PC-3 (cell line): Measurements from ENCODE around the gene COPZ1. TPM values are rescaled to one million over a fixed set of nuclear protein-coding genes. Genes with fewer than 3 reads are reported as not detected.

Experiments
- ATAC-seq: fragments of 200-7000 bp; cut with Tn5 transposase; 2 replicates; pipeline ENCODE4 v1.9.1; 2020; ENCODE audit warnings: mild to moderate bottlenecking, moderate library complexity
- BruUV-seq: library from RNA; stranded (reverse); fragments of 400-500 nt; replicated peaks from 2 replicates; lab custom pipeline; 2021; lab: Mats Ljungman, UMichigan
- CTCF ChIA-PET: fragments of 300-600 bp; sonication (Branson Sonifier 250); formaldehyde crosslinking; loops from one replicate; lab custom pipeline; 2022; ENCODE audit warnings: antibody characterized with exemption; lab: Charles Lee
- POLR2A ChIA-PET: fragments of 300-600 bp; sonication (Branson Sonifier 250); formaldehyde crosslinking; loops from one replicate; lab custom pipeline; 2022; ENCODE audit warnings: antibody characterized with exemption; ENCODE audit not compliant: unreplicated experiment; lab: Charles Lee
- DNase-seq: peaks from one replicate; pipeline ENCODE4 v3.0.0-alpha.2; 2015
- H2AFZ ChIP-seq: fragments of 300-600 bp; sonication (generic); 2 replicates; pipeline ENCODE4 v1.6.0; 2016; ENCODE audit warnings: antibody characterized with exemption, low read length
- H3F3A ChIP-seq: fragments of 300-600 bp; sonication (generic); one replicate; pipeline ENCODE4 v1.6.0; 2017; ENCODE audit warnings: antibody characterized with exemption, low read length, control low read depth, mild to moderate bottlenecking; ENCODE audit not compliant: unreplicated experiment
- H3K27ac ChIP-seq: fragments of 300-600 bp; sonication (generic); 2 replicates; pipeline ENCODE4 v1.5.1; 2016; ENCODE audit warnings: mild to moderate bottlenecking, low read length
- H3K27me3 ChIP-seq: fragments of 300-600 bp; sonication (generic); 2 replicates; pipeline ENCODE4 v1.6.1; 2016; ENCODE audit warnings: low read length, mixed read lengths
- H3K36me3 ChIP-seq: fragments of 300-600 bp; sonication (generic); 2 replicates; pipeline ENCODE4 v1.6.1; 2016; ENCODE audit warnings: low read depth, mixed run types, low read length, mixed read lengths
- H3K4me1 ChIP-seq: fragments of 300-600 bp; sonication (generic); 2 replicates; pipeline ENCODE4 v1.5.1; 2016; ENCODE audit warnings: low read length; ENCODE audit not compliant: insufficient read depth
- H3K4me2 ChIP-seq: fragments of 300-600 bp; sonication (generic); 2 replicates; pipeline ENCODE4 v1.6.0; 2016; ENCODE audit warnings: low read length
- H3K4me3 ChIP-seq: fragments of 300-600 bp; sonication (generic); 2 replicates; pipeline ENCODE4 v1.5.1; 2016; ENCODE audit warnings: mild to moderate bottlenecking, low read length, mixed read lengths
- H3K79me2 ChIP-seq: fragments of 300-600 bp; sonication (generic); 2 replicates; pipeline ENCODE4 v1.6.1; 2017; ENCODE audit warnings: low read length, mixed read lengths
- H3K9ac ChIP-seq: fragments of 300-600 bp; sonication (generic); 2 replicates; pipeline ENCODE4 v1.6.0; 2016; ENCODE audit warnings: mild to moderate bottlenecking, low read length
- H3K9me2 ChIP-seq: fragments of 300-600 bp; sonication (generic); replicated peaks from 2 replicates; pipeline ENCODE4 v1.6.1; 2016; ENCODE audit warnings: mixed run types, low read length, mixed read lengths
- H3K9me3 ChIP-seq: fragments of 300-600 bp; sonication (generic); 2 replicates; pipeline ENCODE4 v1.6.1; 2016; ENCODE audit warnings: low read length, mixed read lengths
- H4K20me1 ChIP-seq: fragments of 300-600 bp; sonication (generic); 2 replicates; pipeline ENCODE4 v1.6.1; 2016; ENCODE audit warnings: low read length, mixed read lengths
- CTCF ChIP-seq: fragments of 300-600 bp; sonication (generic); conservative IDR thresholded peaks from 2 replicates; pipeline ENCODE4 v1.5.1; 2017; ENCODE audit warnings: antibody characterized with exemption, low read depth, mild to moderate bottlenecking, low read length
- EZH2 ChIP-seq: fragments of 300-600 bp; sonication (generic); IDR thresholded peaks from one replicate; pipeline ENCODE4 v1.6.1; 2017; ENCODE audit warnings: antibody characterized with exemption, mild to moderate bottlenecking, low read length; ENCODE audit not compliant: unreplicated experiment
- EZH2phosphoT487 ChIP-seq: fragments of 300-600 bp; sonication (generic); IDR thresholded peaks from 2 replicates; pipeline ENCODE4 v1.6.1; 2018; ENCODE audit warnings: mild to moderate bottlenecking, antibody characterized with exemption, low read length, borderline replicate concordance
- intact Hi-C: fragments of 100-400 bp; cut with micrococcal nuclease; formaldehyde crosslinking; loops from 2 replicates; pipeline ENCODE4 v1.9.0; 2023
- total RNA-seq: library from RNA; depleted of rRNA; stranded (reverse); fragments of >200 nt; gene quantifications from 2 replicates; pipeline ENCODE4 v1.2.3, GENCODE V29; 2014

The COPZ1 gene
- total RNA-seq, 1 experiment from 2014 or later, result 121 TPM

GRCh38 chr12:54390668-54391551, 66.0 kb downstream of the COPZ1 start:
- Histone ChIP-seq H3K4me1 (peaks cover 15% of the 10 kb centered on the region), H3K4me2 (peak overlapping the region; percentile 67), H3K9me2 (no peaks in the 10 kb centered on the region), H3K36me3 (no peaks in the 10 kb centered on the region), H4K20me1 (no peaks in the 10 kb centered on the region), H3K4me3 (peak overlapping the region; percentile 48; the same call in 1 of the 2 replicates), H2AFZ (peak overlapping the region; percentile 57), H3K27ac (no peak overlapping the region), H3K79me2 (no peaks in the 10 kb centered on the region), H3K9ac (no peak overlapping the region), H3K27me3 (no peaks in the 10 kb centered on the region), H3F3A (no peaks in the 10 kb centered on the region), H3K9me3 (no peaks in the 10 kb centered on the region)
- intact Hi-C loops, result no loop called here
- ChIA-PET POLR2A (no interaction called here), CTCF (no interaction called here)
- ATAC-seq (peak; percentile 21; the same call in 1 of the 2 replicates), DNase-seq (peak; percentile 33)
- no TSS peak for BruUV-seq
- TF ChIP-seq CTCF (peak; percentile 22; the same call in 1 of the 2 replicates), EZH2phosphoT487 (no peak), EZH2 (no peak)

GRCh38 chr12:54392485-54393206, 67.7 kb downstream of the COPZ1 start:
- ATAC-seq, result no peak
- no peak overlapping the region for H3K27ac ChIP-seq
- no peak overlapping the region for H3K4me2 ChIP-seq
- no peak for TF ChIP-seq EZH2phosphoT487
- TF ChIP-seq EZH2, result no peak
- no peak for TF ChIP-seq CTCF
- no peak overlapping the region for H3K4me3 ChIP-seq
- DNase-seq, result no peak
- no peak overlapping the region for H3K9ac ChIP-seq
- no peaks in the 10 kb centered on the region for H3K9me3 ChIP-seq
- no peaks in the 10 kb centered on the region for H4K20me1 ChIP-seq
- CTCF ChIA-PET, result interaction anchor here (0.6 to 0.8 kb wide), 2 partner anchors 22 to 52 kb away, joined by 4 read pairs; no protein-coding TSS in a partner anchor
- intact Hi-C loops, result no loop called here
- no peaks in the 10 kb centered on the region for H3K9me2 ChIP-seq
- POLR2A ChIA-PET, result no interaction called here
- H3K4me1 ChIP-seq, result peaks cover 10% of the 10 kb centered on the region
- H3K79me2 ChIP-seq, result no peaks in the 10 kb centered on the region
- H3F3A ChIP-seq, result no peaks in the 10 kb centered on the region
- BruUV-seq, result no TSS peak
- H2AFZ ChIP-seq, result no peak overlapping the region
- H3K36me3 ChIP-seq, result peaks cover 4% of the 10 kb centered on the region; the same call in 1 of the 2 replicates
- no peaks in the 10 kb centered on the region for H3K27me3 ChIP-seq
